HG03066 (cell line): ENCODE measurements around the gene N4BP2.
"Not testable (repeated sequence)": the region's sequence is repeated elsewhere in the genome, so short reads cannot be mapped to it uniquely, and the experiment has no call there.

ENCODE experiments used
- ATAC-seq: cut with Tn5 transposase; IDR thresholded peaks from one replicate; pipeline ENCODE4 v1.9.1; 2021; ENCODE audit warnings: low read depth; ENCODE audit not compliant: unreplicated experiment

N4BP2 gene

DNA sequence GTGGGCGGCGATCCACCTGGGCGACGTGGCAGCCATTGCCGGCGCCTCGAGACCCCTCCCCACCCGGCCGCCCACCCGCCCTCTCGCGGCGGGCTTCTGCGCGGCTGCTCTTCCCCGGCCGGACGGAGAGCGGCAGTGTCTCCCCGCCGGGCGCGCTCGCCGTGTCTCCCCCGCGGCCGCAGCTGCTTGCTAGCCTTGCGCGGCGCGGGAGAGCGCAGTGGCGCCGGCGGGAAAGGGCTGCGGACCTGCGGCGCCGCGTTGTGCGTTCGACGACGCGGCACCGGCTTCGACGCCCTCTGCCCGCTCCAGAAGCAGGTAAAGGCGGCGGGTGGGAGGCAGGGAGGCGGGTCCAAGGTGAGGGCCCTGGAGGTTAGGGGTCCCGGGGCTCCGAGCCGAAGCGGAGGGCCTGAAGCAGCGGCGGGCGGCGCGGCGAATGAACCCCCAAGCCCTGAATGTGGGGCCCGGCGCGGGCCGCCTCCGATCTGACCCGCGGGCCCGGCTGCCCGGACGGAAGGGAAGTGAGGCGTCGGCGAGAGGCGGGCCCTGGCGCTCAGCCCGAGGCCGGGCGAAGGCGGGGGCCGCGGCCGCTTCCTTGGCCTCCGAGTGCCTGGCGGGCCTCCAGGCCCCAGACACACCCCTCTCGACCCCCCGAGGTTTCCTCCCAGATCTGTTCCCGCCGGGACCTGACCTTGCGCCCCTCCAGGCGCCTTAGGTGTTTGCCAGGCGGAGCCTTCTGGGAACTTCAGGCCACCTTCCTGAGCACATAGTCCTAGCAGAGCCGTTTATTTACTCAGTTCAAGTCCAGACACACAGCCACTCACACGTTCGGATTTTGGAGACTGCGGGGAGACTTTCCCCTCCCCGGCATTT, at the start of gene N4BP2:
Gene N4BP2, plus strand, starts transcription at position 135 of the 870 bp plus-strand sequence. CDS start 40,491 bp downstream, outside the sequence.
- ATAC-seq = peak; percentile 51

DNA sequence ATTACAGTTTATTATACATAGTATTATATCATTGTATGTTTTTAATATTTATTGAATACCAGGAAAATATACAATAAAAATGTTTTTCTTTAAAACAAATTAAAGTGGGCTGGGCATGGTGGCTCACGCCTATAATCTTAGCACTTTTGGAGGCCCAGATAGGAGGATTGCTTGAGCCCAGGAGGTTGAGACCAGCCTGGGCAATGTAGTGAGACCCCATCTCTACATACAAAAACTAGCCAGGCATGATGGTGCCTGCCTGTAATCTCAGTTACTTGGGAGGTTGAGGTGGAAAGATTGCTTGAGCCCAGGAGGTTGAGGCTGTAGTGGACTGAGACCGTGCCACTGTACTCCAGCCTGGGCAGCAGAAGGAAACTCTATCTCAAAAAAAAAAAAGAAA, 40.6 kb upstream of the N4BP2 start:
- ATAC-seq = no peak

DNA sequence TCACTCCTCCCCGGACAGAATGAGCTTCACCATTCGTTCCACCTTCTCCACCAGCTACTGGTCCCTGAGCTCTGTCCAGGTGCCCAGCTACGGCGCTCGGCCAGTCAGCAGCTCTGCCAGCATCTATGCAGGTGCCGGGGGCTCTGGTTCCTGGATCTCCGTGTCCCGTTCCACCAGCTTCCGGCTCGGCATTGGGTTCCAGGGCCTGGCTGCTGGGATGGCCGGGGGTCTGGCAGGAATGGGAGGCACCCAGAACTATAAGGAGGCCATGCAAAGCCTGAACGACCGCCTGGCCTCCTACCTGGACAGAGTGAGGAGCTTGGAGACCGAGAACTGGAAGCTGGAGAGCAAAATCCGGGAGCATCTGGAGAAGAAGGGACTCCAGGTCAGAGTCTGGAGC, 36.4 kb upstream of the N4BP2 start:
- no peak for ATAC-seq

DNA sequence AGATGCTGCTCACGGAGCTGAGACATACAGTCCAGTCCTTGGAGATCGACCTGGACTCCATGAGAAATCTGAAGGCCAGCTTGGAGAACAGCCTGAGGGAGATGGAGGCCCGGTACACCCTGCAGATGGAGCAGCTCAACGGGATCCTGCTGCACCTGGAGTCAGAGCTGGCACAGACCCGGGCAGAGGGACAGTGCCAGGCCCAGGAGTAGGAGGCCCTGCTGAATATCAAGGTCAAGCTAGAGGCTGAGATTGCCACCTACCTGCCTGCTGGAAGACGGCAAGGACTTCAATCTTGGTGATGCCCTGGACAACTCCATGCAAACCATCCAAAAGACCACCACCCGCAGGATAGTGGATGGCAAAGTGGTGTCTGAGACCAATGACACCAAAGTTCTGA, 35.5 kb upstream of the N4BP2 start:
- ATAC-seq = not testable (repeated sequence)

DNA sequence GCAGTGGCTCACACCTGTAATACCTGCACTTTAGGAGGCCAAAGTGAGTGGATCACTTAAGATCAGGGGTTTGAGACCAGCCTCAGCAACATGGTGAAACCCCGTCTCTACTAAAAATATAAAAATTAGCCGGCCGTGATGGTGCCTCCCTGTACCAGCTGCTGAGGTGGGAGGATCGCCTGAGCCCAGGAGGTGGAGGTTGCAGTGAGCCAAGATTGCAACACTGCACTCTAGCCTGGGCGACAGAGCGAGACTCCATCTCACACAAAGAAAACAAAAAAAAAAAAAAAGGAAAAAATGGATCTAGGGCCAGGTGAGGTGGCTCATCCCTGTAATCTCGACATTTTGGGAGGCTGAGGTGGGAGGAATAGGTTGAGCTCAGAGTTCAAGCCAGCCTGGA, 32.6 kb upstream of the N4BP2 start:
- not testable (repeated sequence) for ATAC-seq

DNA sequence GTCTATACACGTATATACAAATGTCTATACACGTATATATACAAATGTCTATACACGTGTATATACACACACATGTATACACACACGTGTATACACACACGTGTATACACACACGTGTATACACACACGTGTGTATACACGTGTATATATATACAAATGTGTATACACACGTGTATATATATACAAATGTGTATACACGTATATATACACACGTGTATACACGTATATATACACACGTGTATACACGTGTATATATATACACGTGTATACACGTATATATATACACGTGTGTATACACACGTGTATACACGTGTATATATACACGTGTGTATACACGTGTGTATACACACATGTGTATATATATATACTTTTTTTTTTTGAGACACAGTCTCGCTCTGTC, 23.9 kb upstream of the N4BP2 start:
- ATAC-seq = no peak

DNA sequence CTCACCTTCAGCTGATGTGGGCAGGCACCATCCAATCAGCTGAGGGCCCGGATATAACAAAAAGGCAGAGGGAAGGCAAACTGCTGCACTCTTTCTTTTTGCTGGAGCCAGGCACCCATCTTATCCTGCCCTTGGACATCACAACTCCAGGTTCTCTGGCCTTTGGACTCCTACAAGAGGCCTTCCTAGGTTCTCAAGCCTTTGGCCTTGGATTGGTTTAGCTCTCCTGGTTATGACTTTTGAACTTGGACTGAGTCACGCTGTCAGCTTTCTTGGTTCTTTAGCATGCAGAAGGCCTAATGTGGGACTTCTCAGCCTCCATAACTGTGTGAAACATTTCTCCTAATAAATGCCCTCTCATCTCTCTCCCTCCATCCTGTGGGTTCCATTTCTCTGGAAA, 23.0 kb upstream of the N4BP2 start:
- no peak for ATAC-seq

DNA sequence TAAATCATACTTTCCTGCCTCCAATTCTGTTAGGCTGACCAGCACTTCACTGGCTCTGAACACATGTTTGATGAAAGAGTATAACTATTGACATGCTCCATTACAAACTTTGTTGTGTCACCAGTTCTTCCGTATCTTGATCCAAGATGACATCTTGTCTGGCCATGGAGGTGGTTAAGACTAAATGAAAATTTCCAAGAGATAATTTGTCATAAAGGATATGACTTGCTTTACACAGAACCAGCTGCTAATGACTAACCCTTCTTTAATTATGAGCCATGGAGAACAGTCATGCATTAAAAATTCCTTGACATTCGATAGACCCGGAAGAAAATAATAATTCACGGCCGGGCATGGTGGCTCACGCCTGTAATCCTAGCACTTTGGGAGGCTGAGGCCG, 17.7 kb upstream of the N4BP2 start:
- ATAC-seq = no peak

DNA sequence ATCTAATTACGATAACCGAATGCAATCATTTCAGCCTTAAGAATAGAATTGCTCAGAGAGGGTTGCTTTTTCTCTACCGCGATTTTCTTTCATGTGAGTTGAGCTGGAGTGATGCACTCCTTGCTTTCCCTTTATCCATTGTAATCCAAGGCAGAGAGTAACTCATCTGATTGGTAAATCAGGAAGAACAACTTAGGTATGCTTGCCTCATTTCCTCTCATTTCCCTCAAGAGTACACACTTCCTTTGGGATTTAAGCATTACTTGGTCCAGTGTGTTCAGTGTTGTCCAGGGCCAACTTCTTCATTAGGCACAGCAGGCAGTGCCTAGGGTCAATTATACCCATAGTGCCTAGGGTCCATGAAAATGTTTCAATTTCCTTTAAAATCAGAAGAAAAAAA, 15.7 kb upstream of the N4BP2 start:
- no peak for ATAC-seq

DNA sequence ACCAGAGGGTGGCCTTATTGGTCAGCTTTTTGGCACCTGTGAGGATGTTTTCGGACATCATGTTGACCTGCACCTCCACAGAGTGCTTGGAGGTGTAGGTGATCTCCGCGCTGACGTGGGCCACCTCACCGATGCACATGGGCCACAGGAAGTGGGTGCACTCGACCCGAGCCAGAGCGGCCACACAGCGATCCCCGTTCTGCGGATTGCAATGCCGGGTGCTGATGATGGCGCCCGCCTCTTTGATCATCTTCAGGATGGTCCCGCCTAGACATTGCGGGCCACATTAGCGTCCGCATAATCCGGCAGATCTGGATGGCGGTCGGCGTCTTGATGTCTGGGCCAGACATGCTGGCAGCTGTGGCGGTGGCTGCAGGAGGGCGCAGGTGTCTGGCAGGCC, 12.9 kb upstream of the N4BP2 start:
- no peak for ATAC-seq

DNA sequence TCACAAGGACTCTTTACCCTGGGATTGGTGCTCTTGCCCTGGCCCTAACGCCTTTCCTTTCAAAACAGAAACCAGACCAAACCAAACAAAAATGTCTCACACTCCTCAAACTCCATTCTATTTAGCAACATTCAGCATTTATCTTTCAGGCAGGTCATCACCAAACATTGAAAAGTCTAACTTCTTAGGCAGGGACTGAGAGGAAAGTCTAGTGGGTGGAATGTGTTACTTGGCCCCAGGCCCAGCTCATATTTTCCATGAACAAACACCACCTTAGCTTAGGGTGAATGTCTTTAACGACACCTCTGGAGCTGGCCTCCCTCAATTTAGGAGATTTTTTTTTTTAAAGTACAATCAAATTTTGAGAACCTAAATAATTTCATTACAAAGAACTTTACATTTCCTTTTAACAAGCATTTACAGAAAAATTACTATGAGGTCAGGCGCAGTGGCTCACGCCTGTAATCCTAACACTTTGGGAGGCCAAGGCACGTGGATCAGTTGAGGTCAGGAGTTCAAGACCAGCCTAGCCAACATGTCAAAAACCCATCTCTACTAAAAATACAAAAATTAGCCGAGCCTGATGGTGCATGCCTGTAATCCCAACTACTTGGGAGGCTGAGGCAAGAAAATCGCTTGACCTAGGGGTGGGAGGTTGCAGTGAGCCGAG, 10.2 kb upstream of the N4BP2 start:
- ATAC-seq = no peak

DNA sequence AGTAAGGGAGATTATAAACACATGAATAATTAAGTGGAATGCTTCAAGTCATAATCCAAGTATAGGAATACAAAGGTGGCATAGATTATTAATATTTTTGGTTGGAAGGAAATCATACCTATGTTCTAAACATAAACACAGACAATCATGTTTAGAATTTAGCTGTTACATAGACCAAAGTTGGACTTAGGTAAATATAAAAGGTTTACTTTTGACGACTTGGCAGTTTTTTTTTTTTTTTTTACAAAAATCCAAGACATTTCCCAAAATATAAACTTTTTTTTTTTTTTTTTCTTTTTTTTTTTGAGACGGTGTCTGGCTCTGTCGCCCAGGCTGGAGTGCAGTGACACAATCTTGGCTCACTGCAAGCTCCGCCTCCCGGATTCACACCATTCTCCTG, 3.5 kb upstream of the N4BP2 start:
- no peak for ATAC-seq

DNA sequence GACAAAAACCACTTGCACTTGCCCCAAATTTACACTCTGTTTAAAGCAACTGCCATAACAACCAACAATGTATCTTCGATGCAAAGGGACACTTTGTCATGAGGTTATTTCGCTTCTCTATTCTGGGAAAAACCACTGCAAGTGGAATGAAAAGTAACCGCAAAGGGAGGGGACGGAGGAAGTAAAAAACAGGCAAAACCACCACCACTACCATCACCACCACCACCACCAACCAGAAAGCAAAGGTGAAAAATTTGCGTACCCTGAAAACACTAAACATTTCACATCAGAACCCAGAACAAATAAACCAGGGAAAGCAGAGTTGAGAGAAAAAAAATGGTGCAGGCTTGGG, 1.2 kb upstream of the N4BP2 start:
- no peak for ATAC-seq

DNA sequence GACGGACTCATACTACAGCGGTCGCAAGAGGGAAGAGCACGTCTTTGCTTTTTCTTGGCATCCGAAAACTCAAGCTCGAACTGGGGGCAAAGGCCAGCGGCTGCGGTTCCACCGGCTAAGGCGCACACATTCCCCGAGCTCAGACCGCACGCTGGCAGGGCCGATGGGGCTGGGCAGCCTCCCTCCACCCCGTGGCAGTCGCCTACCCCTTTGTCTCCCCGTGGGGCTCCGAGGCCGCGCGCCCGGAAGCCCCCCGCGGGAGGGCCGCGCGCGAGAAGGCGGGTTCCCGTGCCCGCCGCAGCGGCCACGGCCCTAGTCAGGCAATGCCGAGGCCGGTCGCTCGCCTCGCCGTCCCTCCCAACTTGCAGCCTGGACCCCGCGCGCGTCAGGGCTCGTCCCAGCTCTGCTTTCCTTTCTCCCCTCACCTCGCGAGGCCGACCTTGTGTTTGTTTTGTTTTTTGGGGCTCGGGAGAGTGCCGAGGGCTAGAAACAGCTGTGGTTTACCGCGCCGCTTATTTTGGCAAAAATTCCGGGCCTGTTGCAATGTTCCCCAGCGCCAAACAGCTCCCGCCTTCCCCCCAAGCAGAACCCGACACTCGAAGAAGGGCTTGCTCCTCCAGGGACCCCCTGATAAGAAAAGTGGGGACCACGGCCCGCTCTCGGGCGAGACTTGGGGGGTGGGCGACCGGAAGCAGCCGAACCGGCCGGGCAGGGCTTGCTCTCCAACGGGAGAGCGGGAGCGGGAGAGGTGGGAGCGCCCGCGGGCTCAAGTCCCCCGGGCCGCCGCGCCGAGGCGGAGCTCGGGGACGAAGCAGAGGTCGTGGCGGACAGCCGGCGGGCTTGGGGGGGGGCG, 561 bp upstream of the N4BP2 start:
- peak; percentile 4 for ATAC-seq

DNA sequence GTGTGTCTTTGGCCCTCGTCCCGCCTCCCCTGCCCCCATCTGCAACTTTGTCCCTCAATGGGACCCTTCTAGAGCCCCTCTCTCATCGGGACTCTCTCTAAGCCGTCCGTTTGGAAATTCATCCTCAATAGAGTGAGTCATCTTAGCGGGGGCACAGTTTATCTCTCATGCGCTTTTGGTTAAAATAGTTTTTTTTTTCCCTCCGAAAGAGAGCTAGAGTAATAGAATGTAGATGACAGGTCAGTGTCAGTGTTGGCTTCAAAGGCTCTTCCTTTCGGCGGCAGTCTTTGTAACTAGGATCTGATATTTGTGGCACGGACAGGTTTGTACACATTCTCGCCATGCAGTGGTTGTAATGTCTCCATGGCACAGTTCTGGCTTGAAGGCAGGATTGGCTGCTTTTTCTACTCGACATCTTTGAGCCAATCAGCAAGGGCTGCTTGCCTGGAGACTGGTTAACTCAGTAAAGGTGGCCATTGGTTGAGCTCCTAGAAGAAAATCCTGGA, 989 bp downstream of the N4BP2 start:
- ATAC-seq = peak; percentile 60

DNA sequence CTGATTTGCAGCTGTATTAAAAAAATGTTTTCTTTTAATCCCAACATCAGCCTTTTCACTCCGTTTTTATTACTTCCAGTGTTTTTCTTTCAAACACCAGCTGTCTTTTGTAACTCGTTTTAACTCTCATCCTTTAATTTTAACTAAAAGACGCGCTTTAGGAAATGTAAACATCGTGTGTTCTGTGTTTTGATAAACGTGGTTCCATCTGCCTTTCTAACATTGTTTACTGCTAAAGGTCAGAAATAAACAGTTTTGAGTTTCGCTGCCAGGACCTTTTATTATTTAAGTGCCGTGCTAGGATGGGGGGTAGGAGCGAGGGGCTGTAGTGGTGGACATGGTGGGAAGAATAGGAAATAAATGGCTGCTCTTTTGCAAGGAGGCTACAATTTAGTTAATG, 1.5 kb downstream of the N4BP2 start:
- ATAC-seq = no peak

DNA sequence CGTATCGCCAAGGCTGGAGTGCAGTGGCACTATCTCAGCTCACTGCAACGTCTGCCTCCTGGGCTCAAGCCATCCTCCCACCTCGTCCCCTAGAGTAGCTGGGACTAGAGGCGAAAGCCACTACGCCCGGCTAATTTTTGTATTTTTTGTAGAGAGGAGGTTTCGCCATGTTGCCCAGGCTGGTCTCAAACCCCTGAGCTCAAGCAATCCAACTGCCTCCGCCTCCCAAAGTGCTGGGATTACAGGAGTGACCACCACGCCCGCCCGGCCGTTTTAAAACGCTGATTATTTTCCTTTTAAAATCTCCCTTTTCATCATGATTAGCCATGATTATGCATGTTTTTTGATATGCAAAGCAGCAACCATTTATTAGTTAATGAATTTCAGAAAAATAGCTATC, 2.2 kb downstream of the N4BP2 start:
- no peak for ATAC-seq

DNA sequence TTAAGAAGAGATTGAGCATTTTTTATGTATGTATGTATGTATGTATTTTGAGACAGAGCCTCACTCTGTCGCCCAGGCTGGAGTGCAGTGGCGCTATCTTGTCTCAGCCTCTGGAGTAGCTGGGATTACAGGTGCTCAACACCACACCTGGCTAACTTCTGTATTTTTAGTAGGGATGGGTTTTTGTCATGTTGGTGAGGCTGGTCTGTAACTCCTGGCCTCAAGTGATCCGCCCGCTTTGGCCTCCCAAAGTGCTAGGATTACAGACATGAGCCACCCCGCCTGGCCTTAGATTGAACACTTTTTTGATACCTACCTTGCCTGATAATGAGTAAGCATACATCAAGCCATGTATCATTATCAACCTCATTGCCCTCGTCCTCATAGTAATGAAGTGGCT, 2.7 kb downstream of the N4BP2 start:
- ATAC-seq = no peak

DNA sequence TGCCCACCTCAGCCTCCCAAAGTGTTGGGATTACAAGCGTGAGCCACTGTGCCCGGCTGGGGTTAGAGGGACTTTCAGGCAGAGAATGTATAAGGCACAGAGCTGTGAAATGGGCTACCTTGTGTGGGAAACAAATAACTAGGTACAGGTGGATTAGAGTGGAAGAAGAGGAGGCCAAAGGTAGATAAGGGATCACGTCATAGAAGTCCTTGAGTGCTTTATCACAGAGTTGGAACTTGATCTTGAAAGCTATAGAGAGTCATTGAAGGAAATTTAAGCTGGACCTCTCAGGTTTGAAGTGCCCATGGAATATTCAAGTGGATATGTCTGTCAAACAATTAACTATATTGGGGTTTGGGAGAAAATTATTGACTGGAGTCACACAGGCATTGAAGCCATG, 8.4 kb downstream of the N4BP2 start:
- ATAC-seq = no peak

DNA sequence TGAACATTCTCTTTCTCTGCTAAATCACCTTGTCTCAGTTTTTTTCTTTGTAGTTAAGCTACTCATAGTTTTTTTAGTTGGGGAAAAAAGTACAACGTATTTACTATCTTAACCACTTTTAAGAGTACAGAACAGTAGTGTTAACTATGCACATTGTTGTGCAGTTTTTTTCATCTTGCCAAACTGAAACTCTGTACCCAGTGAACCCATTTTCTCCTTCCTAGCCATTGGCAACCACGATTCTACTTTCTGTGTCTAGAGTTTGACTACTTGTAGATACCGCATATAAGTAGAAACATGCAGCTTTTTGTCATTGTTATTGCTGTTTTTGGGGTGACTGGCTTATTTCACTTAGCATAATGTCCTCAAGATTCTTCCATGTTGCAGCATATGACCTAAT, 10.0 kb downstream of the N4BP2 start:
- no peak for ATAC-seq

DNA sequence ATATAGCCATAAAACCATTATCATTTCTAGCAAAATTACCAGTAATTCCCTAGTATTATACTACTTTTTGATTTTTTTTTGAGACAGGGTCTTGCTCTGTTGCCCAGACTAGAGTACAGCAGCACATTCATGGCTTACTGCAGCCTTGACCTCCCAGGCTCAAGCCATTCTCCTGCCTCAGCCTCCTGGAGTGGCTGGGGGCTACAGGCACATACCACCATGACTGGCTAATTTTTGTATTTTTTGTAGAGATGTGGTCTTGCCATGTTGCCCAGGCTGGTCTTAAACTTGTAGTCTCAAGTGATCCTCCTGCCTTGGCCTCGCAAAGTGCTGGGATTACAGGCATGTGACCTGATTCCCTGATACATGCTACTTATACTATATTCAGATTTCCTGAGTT, 13.7 kb downstream of the N4BP2 start:
- no peak for ATAC-seq
